Adrenal gland (tissue), 5 donors: ENCODE data around the gene SCT.

Source experiments
- CTCF ChIP-seq, 6 experiments: fragments of 450-650 bp in 4 of 6; fragments of 200-600 bp in 2 of 6; sonication (generic) in 1 of 6; IDR thresholded peaks; 1 replicate in 5 of 6; 2 replicates in 1 of 6; pipeline versions ENCODE4 v1.5.1 to v1.8.0; 2016 to 2021; ENCODE audit warnings: antibody characterized with exemption in 6 of 6, mild to moderate bottlenecking in 2 of 6, moderate library complexity in 1 of 6
- POLR2A ChIP-seq, 2 donors: fragments of 450-650 bp; IDR thresholded peaks; one replicate each; pipeline ENCODE4 v1.6.1; 2017; ENCODE audit warnings: antibody characterized with exemption in 2 of 2, mild to moderate bottlenecking in 2 of 2, moderate library complexity in 1 of 2
- donor health status: DM: no; HTN: no; CAD: no.

GRCh38 chr11:608791-609251 lies 18.2 kb downstream of the SCT start:
- no peak for TF ChIP-seq CTCF (IDR thresholded peaks at IDR 0.05)
- no peak for TF ChIP-seq POLR2A (IDR thresholded peaks at IDR 0.05)
